Progenitor cell of endocrine pancreas (in vitro differentiated cells): ENCODE measurements around the gene TRAK2. TPM values are rescaled to one million over a fixed set of nuclear protein-coding genes. Genes with fewer than 3 reads are reported as not detected.

Experiments
- DNase-seq: peaks from one replicate; pipeline ENCODE4 v3.0.0; 2021; ENCODE audit warnings: low spot score; ENCODE audit not compliant: unreplicated experiment
- H3K27ac Mint-ChIP-seq: 2 replicates; pipeline ENCODE4 v1.8.0; 2021; ENCODE audit warnings: mild to moderate bottlenecking, moderate library complexity, mixed read lengths
- H3K27me3 Mint-ChIP-seq: 2 replicates; pipeline ENCODE4 v1.8.0; 2021; ENCODE audit warnings: mixed read lengths
- H3K36me3 Mint-ChIP-seq: 2 replicates; pipeline ENCODE4 v1.8.0; 2022; ENCODE audit warnings: mixed read lengths; ENCODE audit not compliant: insufficient read depth
- H3K4me1 Mint-ChIP-seq: 2 replicates; pipeline ENCODE4 v1.8.0; 2021; ENCODE audit warnings: low read depth, mixed read lengths
- H3K4me3 Mint-ChIP-seq: 2 replicates; pipeline ENCODE4 v1.8.0; 2021; ENCODE audit warnings: low read depth, mild to moderate bottlenecking, moderate library complexity, mixed read lengths
- H3K9me3 Mint-ChIP-seq: 2 replicates; pipeline ENCODE4 v1.8.0; 2021; ENCODE audit warnings: low read depth, mixed read lengths
- total RNA-seq: library from RNA; stranded (reverse); gene quantifications from 2 replicates; pipeline ENCODE4 v1.2.1, GENCODE V29; 2021
- TF ChIP-seq, protein P1 (sequence below): fragments of 200-600 bp; sonication (generic); IDR thresholded peaks from one replicate; pipeline ENCODE4 v1.5.0; 2021; ENCODE audit warnings: antibody characterized with exemption, mild to moderate bottlenecking; ENCODE audit not compliant: unreplicated experiment

TRAK2 gene
- total RNA-seq, 1 donor from 2014 or later, result 18.2 TPM

DNA sequence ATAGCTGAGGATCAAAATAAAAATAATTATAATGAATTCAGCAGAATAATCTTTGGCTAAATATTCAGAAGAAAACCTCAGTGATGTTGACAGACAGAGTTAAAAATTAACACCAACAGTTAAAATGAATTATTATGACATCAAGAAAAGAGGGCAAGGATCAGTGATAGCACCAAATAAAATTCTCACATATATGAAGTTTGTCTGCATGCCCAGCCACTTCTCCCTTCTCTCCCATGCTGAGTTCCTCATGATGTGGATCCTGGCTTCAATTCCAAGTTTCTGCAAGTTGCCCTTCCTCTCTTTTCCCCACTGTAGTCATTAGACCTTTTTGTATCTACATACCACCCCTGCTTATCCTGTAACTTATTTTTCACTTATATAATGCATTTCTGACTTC lies 7.1 kb upstream of the TRAK2 start:
- TF ChIP-seq, protein P1, sequence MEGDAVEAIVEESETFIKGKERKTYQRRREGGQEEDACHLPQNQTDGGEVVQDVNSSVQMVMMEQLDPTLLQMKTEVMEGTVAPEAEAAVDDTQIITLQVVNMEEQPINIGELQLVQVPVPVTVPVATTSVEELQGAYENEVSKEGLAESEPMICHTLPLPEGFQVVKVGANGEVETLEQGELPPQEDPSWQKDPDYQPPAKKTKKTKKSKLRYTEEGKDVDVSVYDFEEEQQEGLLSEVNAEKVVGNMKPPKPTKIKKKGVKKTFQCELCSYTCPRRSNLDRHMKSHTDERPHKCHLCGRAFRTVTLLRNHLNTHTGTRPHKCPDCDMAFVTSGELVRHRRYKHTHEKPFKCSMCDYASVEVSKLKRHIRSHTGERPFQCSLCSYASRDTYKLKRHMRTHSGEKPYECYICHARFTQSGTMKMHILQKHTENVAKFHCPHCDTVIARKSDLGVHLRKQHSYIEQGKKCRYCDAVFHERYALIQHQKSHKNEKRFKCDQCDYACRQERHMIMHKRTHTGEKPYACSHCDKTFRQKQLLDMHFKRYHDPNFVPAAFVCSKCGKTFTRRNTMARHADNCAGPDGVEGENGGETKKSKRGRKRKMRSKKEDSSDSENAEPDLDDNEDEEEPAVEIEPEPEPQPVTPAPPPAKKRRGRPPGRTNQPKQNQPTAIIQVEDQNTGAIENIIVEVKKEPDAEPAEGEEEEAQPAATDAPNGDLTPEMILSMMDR, result no peak
- no peaks in the 10 kb centered on the region for H3K27me3 Mint-ChIP-seq
- peak overlapping the region; percentile 1 for H3K27ac Mint-ChIP-seq
- no peak for DNase-seq
- peaks cover 31% of the 10 kb centered on the region for H3K36me3 Mint-ChIP-seq
- peaks cover 16% of the 10 kb centered on the region for H3K9me3 Mint-ChIP-seq
- peaks cover 11% of the 10 kb centered on the region for H3K4me1 Mint-ChIP-seq
- no peak overlapping the region for H3K4me3 Mint-ChIP-seq

DNA sequence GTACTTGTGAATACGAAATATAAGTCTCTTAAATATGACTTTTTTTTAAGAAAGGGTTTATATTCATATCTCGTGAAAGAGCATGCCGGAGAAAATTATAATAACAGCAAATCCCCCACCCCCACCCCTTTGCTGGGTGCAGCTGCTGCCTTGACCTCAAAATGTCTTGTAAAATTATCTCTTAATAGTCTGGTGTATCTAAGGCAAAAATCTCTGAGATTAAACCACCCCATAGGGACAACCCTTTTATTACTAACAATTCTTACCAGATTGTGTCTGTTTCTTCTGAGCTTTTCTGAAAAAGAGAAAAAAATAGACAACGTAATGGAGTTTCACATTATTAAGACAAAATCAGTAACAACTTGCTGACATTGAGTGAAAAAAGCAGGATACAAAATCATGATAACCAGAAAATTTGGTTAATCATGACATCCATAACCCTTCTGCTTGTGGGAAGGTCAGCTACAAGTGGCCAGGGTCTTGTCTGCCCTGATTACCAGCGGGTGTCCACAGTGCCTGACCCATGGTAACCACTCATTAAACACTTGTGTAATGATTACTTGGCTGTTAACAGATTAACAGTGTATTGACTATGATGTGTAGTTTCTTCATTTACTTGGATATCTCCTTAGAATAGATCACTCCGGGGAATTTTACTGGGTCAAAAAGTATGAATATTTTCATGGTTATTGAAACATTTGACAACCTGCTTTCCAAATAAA lies 1.8 kb upstream of the TRAK2 start:
- DNase-seq, result no peak
- H3K4me1 Mint-ChIP-seq, result peaks cover 33% of the 10 kb centered on the region
- no peaks in the 10 kb centered on the region for H3K9me3 Mint-ChIP-seq
- H3K4me3 Mint-ChIP-seq, result peak overlapping the region; percentile 84
- TF ChIP-seq, protein P1, result no peak
- peaks cover 3% of the 10 kb centered on the region for H3K36me3 Mint-ChIP-seq
- no peaks in the 10 kb centered on the region for H3K27me3 Mint-ChIP-seq
- peak overlapping the region; percentile 97 for H3K27ac Mint-ChIP-seq

DNA sequence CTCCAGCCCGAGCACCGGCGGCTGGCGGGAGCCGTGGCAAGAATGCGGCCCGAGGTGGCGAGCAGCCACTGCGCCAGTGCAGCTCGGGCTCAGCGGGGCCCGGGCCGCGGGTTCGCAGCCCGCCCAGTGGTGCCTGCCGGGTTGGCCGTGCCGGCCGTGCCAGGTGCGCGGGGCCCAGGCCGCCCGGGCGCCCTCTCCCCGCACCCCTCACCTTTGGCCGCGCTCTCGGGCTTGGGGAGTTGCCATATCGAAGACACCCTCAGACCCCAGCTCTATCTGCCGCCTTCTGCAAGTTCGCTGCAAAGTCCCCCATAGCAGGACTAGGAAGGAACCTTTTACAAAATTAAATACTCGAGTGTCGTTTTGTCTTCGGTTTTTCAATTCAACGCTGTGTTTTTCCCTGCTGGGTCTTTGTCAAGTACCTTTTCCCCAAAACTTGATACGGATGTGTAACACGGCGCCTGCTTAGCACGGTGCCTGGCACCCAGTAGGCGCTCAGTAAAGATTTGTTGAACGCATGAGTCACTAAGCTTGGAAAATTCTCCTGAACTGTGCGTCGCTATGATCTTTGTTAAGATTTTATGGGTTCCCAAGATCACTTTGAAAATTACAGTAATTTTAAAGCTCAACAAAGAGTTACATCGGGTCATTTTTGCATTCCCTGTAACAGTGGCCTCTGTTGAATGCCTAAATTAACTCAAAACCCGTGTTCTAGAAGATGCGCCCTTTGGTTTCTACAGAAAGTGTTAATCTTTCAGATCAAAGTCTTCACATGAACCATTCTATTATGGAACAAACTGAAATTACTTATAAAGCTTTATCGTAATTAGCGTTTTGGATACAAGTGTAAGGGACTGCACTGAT lies 1.0 kb upstream of the TRAK2 start:
- Mint-ChIP-seq H3K4me1 (peaks cover 33% of the 10 kb centered on the region), H3K4me3 (peak overlapping the region; percentile 84), H3K27me3 (no peaks in the 10 kb centered on the region), H3K27ac (peak overlapping the region; percentile 97), H3K36me3 (peaks cover 3% of the 10 kb centered on the region), H3K9me3 (no peaks in the 10 kb centered on the region)
- TF ChIP-seq, protein P1, result no peak
- no peak for DNase-seq

DNA sequence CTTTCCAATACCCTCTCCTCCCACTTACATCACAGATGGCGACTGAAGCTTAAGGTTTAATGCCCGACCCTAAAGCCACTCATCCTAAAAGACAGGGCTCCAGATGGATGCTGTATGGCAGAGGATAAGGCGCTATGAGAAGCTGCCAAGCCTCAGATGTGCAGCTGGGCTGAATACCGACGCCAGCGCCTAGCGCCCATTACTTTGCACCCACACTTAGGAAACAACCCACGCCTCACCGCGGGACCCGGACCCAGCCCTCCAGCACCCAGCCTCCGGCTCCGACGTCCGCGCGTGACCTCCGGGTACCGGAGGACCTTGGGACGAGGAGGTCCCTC lies 335 bp downstream of the TRAK2 start:
- peaks cover 3% of the 10 kb centered on the region for H3K36me3 Mint-ChIP-seq
- DNase-seq, result no peak
- peak overlapping the region; percentile 98 for H3K4me3 Mint-ChIP-seq

DNA sequence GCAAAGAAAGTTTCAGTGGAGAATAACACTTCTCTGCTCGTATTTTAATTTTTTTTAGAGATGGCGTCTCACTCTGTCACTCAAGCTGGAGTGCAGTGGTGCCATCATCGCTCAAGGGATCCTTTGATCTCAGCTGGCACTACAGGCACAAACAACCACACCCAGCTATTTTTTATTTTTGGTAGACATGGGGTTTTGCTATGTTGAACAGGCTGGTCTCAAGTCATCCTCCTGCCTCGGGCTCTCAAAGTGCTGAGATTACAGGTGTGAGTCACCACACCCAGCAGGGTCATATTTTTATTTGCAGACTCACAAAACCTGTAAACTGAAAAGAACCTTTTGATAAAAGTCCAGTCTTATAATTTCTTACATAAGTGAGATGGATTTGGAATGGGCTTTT lies 2.6 kb downstream of the TRAK2 start:
- Mint-ChIP-seq H3K36me3 (peaks cover 1% of the 10 kb centered on the region), H3K4me3 (no peak overlapping the region), H3K27me3 (no peaks in the 10 kb centered on the region), H3K4me1 (peaks cover 48% of the 10 kb centered on the region), H3K27ac (peak overlapping the region; percentile 2), H3K9me3 (no peaks in the 10 kb centered on the region)
- TF ChIP-seq, protein P1, result no peak
- DNase-seq, result no peak

More for the DNA sequence above, 335 bp downstream of the TRAK2 start:
- no peaks in the 10 kb centered on the region for H3K27me3 Mint-ChIP-seq
- TF ChIP-seq, protein P1, result no peak
- peak overlapping the region; percentile 94 for H3K27ac Mint-ChIP-seq
- no peaks in the 10 kb centered on the region for H3K9me3 Mint-ChIP-seq
- H3K4me1 Mint-ChIP-seq, result peaks cover 45% of the 10 kb centered on the region
